Measurements from ENCODE around the gene LTA. TPM values are rescaled to one million over a fixed set of nuclear protein-coding genes. Genes with fewer than 3 reads are reported as not detected.
A peak's percentile ranks its signal among the peaks of the same experiment; 100 is the strongest.

LTA gene
- total RNA-seq, 6 donors from 2014 or later: 1.6 to 1.8 TPM; not detected in 4

DNA sequence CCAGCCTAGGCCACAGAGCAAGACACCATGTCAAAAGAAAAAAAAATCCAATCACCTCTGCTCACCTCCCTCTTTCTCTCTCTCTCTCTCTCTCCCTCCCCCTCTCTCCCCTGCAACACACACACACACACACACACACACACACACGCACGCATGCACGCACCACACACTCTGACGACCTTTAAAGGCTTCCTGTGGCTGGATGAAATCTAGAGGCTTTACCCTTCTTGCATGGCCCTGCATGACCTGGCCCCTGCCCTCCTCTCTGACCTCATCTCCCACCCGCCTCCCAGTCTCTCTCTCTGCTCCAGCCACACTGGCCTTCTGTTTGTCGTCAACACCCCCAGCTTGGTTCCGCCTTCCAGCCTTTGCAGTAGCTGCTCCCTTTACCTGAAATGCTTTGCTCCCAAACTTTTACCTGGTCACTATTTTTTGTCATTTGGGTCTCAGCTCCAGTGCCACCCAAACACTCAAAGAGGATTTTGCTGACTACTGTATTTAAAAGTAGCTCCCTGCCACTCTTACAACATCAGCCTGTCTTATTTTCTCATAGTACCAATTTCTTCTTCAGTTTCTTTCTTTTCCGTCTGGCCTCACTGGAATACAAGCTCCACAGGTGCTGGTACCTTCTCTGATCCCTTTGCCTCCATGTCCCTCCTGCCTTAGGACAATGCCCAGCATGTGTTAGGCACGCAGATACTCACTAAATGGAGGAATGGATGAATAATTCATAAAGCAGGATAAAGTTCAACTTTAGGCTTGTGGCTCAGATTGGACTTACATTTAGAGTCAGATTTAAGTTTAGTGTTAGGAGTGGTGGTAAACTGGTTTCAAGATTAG lies 4.3 kb upstream of the LTA start:
- WGBS, 2 donors: 56 to 62% methylated on average over 9 of the region's 9 CpGs
- no peaks in the 10 kb centered on the region for H3K27me3 ChIP-seq
- H3K4me3 ChIP-seq: no peak overlapping the region
- no peaks in the 10 kb centered on the region for H3K36me3 ChIP-seq
- no peak overlapping the region for H3K27ac ChIP-seq
- ATAC-seq (ENCODE audit: low FRiP score in 2 of 2): no peak
- no peak for DNase-seq
- H3K9me3 ChIP-seq: no peaks in the 10 kb centered on the region
- no peak for TF ChIP-seq POLR2A (IDR thresholded peaks at IDR 0.05)
- TF ChIP-seq, protein P1, sequence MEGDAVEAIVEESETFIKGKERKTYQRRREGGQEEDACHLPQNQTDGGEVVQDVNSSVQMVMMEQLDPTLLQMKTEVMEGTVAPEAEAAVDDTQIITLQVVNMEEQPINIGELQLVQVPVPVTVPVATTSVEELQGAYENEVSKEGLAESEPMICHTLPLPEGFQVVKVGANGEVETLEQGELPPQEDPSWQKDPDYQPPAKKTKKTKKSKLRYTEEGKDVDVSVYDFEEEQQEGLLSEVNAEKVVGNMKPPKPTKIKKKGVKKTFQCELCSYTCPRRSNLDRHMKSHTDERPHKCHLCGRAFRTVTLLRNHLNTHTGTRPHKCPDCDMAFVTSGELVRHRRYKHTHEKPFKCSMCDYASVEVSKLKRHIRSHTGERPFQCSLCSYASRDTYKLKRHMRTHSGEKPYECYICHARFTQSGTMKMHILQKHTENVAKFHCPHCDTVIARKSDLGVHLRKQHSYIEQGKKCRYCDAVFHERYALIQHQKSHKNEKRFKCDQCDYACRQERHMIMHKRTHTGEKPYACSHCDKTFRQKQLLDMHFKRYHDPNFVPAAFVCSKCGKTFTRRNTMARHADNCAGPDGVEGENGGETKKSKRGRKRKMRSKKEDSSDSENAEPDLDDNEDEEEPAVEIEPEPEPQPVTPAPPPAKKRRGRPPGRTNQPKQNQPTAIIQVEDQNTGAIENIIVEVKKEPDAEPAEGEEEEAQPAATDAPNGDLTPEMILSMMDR (IDR thresholded peaks at IDR 0.05): no peak
- no peak for TF ChIP-seq EP300 (IDR thresholded peaks at IDR 0.05)
- no peak for TF ChIP-seq POLR2AphosphoS5 (IDR thresholded peaks at IDR 0.05)
- H3K4me1 ChIP-seq: peaks cover 0 to 3% (median 0%) of the 10 kb centered on the region in 4 donors

DNA sequence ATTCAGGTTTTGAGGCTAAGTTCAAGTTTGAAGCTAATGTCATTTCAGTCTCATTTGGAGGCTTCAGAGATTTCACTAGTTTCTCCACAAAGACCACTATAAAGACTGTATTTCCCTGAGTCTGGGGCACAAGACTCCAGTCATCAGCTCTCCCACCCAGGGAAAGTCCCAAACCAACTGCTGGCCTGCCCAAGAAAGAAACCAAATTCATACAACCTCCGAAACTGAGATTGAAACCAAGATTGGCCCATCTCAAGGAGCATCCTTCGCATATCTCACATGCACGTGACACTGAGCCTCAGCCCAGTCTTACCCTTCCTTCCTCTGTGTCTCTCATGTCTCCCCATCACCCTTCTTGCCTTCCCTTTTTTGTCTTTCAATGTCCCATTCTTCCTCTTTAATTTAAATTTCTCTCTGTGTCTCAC lies 3.5 kb upstream of the LTA start:
- H3K36me3 ChIP-seq: no peaks in the 10 kb centered on the region
- DNase-seq: peak in 1 of 2 donors; percentile 68
- peaks cover 0 to 3% (median 0%) of the 10 kb centered on the region in 4 donors for H3K4me1 ChIP-seq
- H3K4me3 ChIP-seq: no peak overlapping the region
- H3K9me3 ChIP-seq: no peaks in the 10 kb centered on the region
- H3K27me3 ChIP-seq: no peaks in the 10 kb centered on the region
- TF ChIP-seq POLR2AphosphoS5 (IDR thresholded peaks at IDR 0.05): no peak
- no peak for TF ChIP-seq POLR2A (IDR thresholded peaks at IDR 0.05)
- TF ChIP-seq EP300 (IDR thresholded peaks at IDR 0.05): no peak
- TF ChIP-seq, protein P1 (IDR thresholded peaks at IDR 0.05): no peak
- WGBS, 2 donors: 43 to 48% methylated on average over 3 of the region's 3 CpGs
- no peak overlapping the region for H3K27ac ChIP-seq
- ATAC-seq (ENCODE audit: low FRiP score in 2 of 2): peak in 1 of 2 donors; percentile 81

DNA sequence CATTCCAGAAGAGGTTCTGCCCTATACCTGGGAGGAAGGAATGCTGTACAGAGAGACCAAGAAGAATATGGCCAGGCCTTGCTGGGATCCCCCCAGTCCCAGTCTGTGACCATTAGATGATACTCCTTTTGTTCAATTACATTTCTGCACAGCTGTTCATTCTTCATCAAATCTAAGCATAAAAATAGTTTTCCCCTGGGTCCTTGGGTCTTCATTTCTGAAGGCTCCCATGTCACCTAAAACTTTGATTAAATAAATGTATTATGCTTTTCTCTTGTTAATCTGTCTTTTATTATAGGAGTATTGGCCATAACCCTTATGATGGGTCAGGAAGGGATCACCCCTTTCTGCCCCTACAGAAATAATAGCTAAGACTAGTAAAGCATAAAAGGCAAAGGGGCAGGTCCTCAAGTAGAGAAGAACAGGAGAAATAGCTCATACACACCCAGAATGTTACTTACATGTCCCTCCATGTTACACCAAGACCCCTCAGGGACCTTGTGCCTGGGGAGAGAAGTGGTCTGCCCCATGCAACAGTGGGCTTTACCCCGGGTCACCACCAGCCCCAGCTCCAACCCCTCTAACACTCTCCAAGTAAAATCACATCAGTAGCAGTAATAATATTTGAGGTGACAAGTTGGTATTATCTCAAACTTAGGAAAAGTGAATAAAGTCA lies 2.1 kb upstream of the LTA start:
- ATAC-seq (ENCODE audit: low FRiP score in 2 of 2) (no peak), DNase-seq (no peak)
- 31 to 68% methylated on average over 1 of the region's 1 CpG for WGBS, 2 donors
- Histone ChIP-seq H3K9me3 (no peaks in the 10 kb centered on the region), H3K4me3 (no peak overlapping the region), H3K27ac (no peak overlapping the region), H3K4me1 (peaks cover 0 to 3% (median 0%) of the 10 kb centered on the region in 4 donors), H3K36me3 (no peaks in the 10 kb centered on the region), H3K27me3 (no peaks in the 10 kb centered on the region)
- TF ChIP-seq EP300 (IDR thresholded peaks at IDR 0.05): no peak
- TF ChIP-seq POLR2AphosphoS5 (IDR thresholded peaks at IDR 0.05): no peak
- TF ChIP-seq, protein P1 (IDR thresholded peaks at IDR 0.05): no peak
- TF ChIP-seq POLR2A (IDR thresholded peaks at IDR 0.05): no peak

DNA sequence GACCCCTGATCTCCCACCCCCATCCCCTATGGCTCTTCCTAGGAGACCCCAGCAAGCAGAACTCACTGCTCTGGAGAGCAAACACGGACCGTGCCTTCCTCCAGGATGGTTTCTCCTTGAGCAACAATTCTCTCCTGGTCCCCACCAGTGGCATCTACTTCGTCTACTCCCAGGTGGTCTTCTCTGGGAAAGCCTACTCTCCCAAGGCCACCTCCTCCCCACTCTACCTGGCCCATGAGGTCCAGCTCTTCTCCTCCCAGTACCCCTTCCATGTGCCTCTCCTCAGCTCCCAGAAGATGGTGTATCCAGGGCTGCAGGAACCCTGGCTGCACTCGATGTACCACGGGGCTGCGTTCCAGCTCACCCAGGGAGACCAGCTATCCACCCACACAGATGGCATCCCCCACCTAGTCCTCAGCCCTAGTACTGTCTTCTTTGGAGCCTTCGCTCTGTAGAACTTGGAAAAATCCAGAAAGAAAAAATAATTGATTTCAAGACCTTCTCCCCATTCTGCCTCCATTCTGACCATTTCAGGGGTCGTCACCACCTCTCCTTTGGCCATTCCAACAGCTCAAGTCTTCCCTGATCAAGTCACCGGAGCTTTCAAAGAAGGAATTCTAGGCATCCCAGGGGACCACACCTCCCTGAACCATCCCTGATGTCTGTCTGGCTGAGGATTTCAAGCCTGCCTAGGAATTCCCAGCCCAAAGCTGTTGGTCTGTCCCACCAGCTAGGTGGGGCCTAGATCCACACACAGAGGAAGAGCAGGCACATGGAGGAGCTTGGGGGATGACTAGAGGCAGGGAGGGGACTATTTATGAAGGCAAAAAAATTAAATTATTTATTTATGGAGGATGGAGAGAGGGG lies 1.4 kb downstream of the LTA start:
- TF ChIP-seq, protein P1 (IDR thresholded peaks at IDR 0.05): no peak
- TF ChIP-seq POLR2AphosphoS5 (IDR thresholded peaks at IDR 0.05) (no peak), POLR2A (IDR thresholded peaks at IDR 0.05) (no peak), EP300 (IDR thresholded peaks at IDR 0.05) (no peak)
- ATAC-seq (ENCODE audit: low FRiP score in 2 of 2): no peak
- peak overlapping the region in 1 of 4 donors; percentile 6 for H3K27ac ChIP-seq
- WGBS, 2 donors: 88 to 94% methylated on average over 9 of the region's 9 CpGs
- peaks cover 0 to 7% (median 0%) of the 10 kb centered on the region in 4 donors for H3K4me1 ChIP-seq
- no peak for DNase-seq
- no peaks in the 10 kb centered on the region for H3K27me3 ChIP-seq
- H3K9me3 ChIP-seq: no peaks in the 10 kb centered on the region
- H3K4me3 ChIP-seq: no peak overlapping the region
- H3K36me3 ChIP-seq: no peaks in the 10 kb centered on the region

All from upper lobe of left lung (tissue), 6 donors.